Kidney (tissue), 14 donors: ENCODE results near the gene FTCDNL1. TPM values are rescaled to one million over a fixed set of nuclear protein-coding genes. Genes with fewer than 3 reads are reported as not detected.

Experiments used
- DNase-seq, 5 donors: peaks; one replicate each; pipeline ENCODE4 v3.0.0-alpha.2; 2013 to 2020
- FAIRE-seq: peaks from 2 replicates; lab custom pipeline; 2012; peaks lifted over from hg19 to GRCh38; lab: Jason Lieb, UNC
- H3K27ac ChIP-seq, 2 donors: one replicate each; pipeline ENCODE4 v1.7.0; 2013; ENCODE audit warnings: low read depth in 2 of 2, low read length in 2 of 2, inconsistent platforms in 1 of 2
- H3K27me3 ChIP-seq: one replicate; pipeline ENCODE4 v1.7.1; 2013; ENCODE audit warnings: low read length, inconsistent platforms; ENCODE audit not compliant: control insufficient read depth, insufficient read depth
- H3K36me3 ChIP-seq, 3 donors: one replicate each; pipeline versions ENCODE4 v1.7.0 to v1.7.1; 2013; ENCODE audit warnings: low read length in 3 of 3, control low read depth in 1 of 3, inconsistent platforms in 1 of 3; ENCODE audit not compliant: insufficient read depth in 3 of 3, control insufficient read depth in 2 of 3
- H3K4me1 ChIP-seq, 3 donors: one replicate each; pipeline versions ENCODE4 v1.7.0 to v1.7.1; 2013; ENCODE audit warnings: low read length in 3 of 3, inconsistent platforms in 1 of 3, low read depth in 1 of 3; ENCODE audit not compliant: control insufficient read depth in 2 of 3, insufficient read depth in 2 of 3
- H3K4me3 ChIP-seq, 3 donors: one replicate each; pipeline versions ENCODE4 v1.7.0 to v1.8.1; 2013; ENCODE audit warnings: low read length in 3 of 3, control low read depth in 1 of 3, inconsistent platforms in 1 of 3
- H3K9ac ChIP-seq, 3 donors: one replicate each; pipeline versions ENCODE4 v1.7.0 to v1.7.1; 2013; ENCODE audit warnings: low read length in 3 of 3, control low read depth in 1 of 3, inconsistent platforms in 1 of 3
- H3K9me3 ChIP-seq, 3 donors: one replicate each; pipeline versions ENCODE4 v1.7.0 to v1.7.1; 2013; ENCODE audit warnings: low read length in 3 of 3, control low read depth in 1 of 3, inconsistent platforms in 1 of 3; ENCODE audit not compliant: control insufficient read depth in 2 of 3, insufficient read depth in 1 of 3
- intact Hi-C: fragments of 100-400 bp; cut with DNase I; formaldehyde crosslinking; loops from one replicate; pipeline ENCODE4 v1.11.1; 2022
- polyA plus RNA-seq: library from polyadenylated mRNA; stranded (reverse); fragments of 350-450 nt; fragmentation: Illumina TruSeq; extraction: RNeasy Lipid Tissue Mini Kit (QIAGEN cat#74804); gene quantifications from one replicate; pipeline ENCODE4 v1.2.3, GENCODE V29; 2014; ENCODE audit warnings: low read depth, low replicate concordance; ENCODE audit not compliant: insufficient read depth
- total RNA-seq: library from RNA; stranded (reverse); fragmentation: NEBNext Ultra II Directional; extraction: Animal tissue kit (Norgen Biotek cat#: 25700); gene quantifications from one replicate; pipeline ENCODE4 v1.2.1, GENCODE V29; 2021
- TF ChIP-seq, protein P1 (sequence below): IDR thresholded peaks from 3 replicates; pipeline ENCODE4 v1.5.1; 2012; ENCODE audit warnings: mild to moderate bottlenecking, moderate library complexity, borderline replicate concordance; ENCODE audit not compliant: insufficient read depth; ENCODE audit errors: extremely low read depth
- donor health status: control.
- donor health status: control.
- donor health status: control.
- donor health status: control.
- donor health status: control.
- donor health status: DM: yes; HTN: yes; CAD: no.
- donor health status: Normal renal cell carcinoma (clear cell type).

FTCDNL1 gene
- total and polyA plus RNA-seq, 2 donors from 2014 or later = 3.4 to 4.1 TPM

DNA sequence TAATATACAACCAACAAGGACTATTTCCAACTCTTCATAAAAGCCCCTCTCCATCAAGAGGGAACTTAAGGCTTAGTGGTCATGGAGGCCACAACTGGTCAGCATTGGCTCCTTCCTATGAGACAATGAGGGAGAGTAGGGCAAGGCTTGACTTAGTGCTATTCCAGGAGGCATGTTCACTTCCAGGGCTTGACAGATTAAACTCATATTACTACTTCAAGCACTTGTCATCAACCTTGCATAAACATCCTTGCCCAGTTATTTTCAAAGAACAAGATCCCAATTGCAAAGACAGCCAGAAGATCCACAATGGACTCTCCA lies 133.4 kb downstream of the FTCDNL1 start:
- Histone ChIP-seq H3K4me3 (no peak overlapping the region), H3K27me3 (no peaks in the 10 kb centered on the region), H3K4me1 (no peaks in the 10 kb centered on the region), H3K9me3 (no peaks in the 10 kb centered on the region), H3K9ac (no peak overlapping the region), H3K36me3 (no peaks in the 10 kb centered on the region), H3K27ac (no peak overlapping the region)
- no peak for DNase-seq
- TF ChIP-seq, protein P1, sequence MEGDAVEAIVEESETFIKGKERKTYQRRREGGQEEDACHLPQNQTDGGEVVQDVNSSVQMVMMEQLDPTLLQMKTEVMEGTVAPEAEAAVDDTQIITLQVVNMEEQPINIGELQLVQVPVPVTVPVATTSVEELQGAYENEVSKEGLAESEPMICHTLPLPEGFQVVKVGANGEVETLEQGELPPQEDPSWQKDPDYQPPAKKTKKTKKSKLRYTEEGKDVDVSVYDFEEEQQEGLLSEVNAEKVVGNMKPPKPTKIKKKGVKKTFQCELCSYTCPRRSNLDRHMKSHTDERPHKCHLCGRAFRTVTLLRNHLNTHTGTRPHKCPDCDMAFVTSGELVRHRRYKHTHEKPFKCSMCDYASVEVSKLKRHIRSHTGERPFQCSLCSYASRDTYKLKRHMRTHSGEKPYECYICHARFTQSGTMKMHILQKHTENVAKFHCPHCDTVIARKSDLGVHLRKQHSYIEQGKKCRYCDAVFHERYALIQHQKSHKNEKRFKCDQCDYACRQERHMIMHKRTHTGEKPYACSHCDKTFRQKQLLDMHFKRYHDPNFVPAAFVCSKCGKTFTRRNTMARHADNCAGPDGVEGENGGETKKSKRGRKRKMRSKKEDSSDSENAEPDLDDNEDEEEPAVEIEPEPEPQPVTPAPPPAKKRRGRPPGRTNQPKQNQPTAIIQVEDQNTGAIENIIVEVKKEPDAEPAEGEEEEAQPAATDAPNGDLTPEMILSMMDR = no peak
- no peak for FAIRE-seq
- intact Hi-C loops = no loop called here

DNA sequence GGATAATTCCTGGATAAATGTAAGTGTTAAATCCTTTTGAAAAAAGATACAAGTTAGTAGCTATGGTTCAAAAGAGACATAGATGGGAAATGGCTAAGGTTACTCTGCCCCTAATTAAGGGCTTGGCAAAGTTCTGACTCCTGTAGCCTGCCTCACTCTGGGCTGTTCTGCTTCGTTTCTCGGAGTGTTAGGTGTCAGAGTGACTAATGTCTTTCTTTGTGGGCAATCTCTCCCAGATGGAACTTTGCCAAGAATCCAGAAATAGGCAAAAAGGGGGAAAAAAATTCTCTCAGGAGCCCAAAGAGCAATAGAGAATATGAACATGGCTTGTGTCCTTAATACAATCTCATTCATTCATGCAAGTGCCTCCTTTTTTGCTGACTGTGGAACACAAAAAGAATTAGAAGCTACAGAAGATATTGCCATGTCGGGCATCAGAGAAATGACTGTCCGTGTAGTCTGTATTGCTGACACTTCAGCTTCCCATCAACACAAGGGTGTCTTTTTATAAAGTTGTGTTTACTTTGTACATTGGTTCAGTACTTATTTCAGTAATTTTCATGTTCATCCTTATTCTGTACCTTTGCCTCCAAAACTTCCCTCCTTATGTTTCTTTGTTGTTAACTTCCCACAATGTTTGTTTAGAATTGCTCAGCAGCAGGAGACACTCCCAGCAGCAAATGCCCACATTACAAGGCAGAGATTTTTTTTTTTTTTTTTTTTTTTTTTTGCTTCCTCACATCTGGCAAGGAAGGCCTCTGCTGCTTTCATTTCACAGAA lies 134.0 kb downstream of the FTCDNL1 start:
- TF ChIP-seq, protein P1 = no peak
- FAIRE-seq = no peak

DNA sequence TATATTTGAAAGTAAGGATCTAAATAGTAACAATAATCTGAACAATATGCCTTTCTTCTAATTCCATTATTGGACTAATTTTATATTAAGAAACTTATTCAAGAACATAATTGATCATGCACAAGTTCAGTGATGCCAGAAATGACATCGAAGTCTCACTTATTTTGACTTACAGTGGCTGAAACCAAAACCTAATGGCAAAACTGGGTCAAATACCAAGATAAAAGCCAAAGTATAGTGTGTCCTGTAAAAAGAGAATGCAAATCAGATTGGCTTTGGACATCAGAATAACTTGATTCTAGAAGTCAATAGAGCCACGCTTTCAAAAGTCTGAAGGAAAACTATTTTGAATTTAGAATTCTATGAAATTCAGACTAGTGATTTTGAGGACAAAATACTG lies 137.2 kb downstream of the FTCDNL1 start:
- no peak overlapping the region for H3K4me3 ChIP-seq
- no peak overlapping the region for H3K27ac ChIP-seq
- H3K4me1 ChIP-seq = no peaks in the 10 kb centered on the region
- no peaks in the 10 kb centered on the region for H3K27me3 ChIP-seq
- intact Hi-C loops = no loop called here
- DNase-seq = no peak
- H3K9me3 ChIP-seq = no peaks in the 10 kb centered on the region
- no peaks in the 10 kb centered on the region for H3K36me3 ChIP-seq
- no peak for FAIRE-seq
- TF ChIP-seq, protein P1 = no peak
- no peak overlapping the region for H3K9ac ChIP-seq

More for the DNA sequence above, 134.0 kb downstream of the FTCDNL1 start:
- no peak overlapping the region for H3K4me3 ChIP-seq
- no peak overlapping the region for H3K9ac ChIP-seq
- no peaks in the 10 kb centered on the region for H3K4me1 ChIP-seq
- H3K9me3 ChIP-seq = no peaks in the 10 kb centered on the region
- H3K36me3 ChIP-seq = no peaks in the 10 kb centered on the region
- DNase-seq = peak in 3 of 5 donors; percentile 56 to 88 (median 82)
- no peak overlapping the region for H3K27ac ChIP-seq
- intact Hi-C loops = no loop called here
- H3K27me3 ChIP-seq = no peaks in the 10 kb centered on the region
